GM23248 (cell line): Measurements from ENCODE around the gene GATA5. TPM values are rescaled to one million over a fixed set of nuclear protein-coding genes. Genes with fewer than 3 reads are reported as not detected.

ENCODE experiments used
- DNase-seq: peaks from one replicate; pipeline ENCODE4 v3.0.0-alpha.2; 2015
- H2AFZ ChIP-seq: fragments of 200-600 bp; sonication (generic); 2 replicates; pipeline ENCODE4 v1.6.1; 2016; ENCODE audit warnings: antibody characterized with exemption
- H3F3A ChIP-seq: fragments of 200-600 bp; sonication (generic); 2 replicates; pipeline ENCODE4 v1.6.1; 2016; ENCODE audit warnings: mild to moderate bottlenecking, antibody characterized with exemption, mixed run types; ENCODE audit not compliant: insufficient read depth
- H3K27ac ChIP-seq: fragments of 200-600 bp; sonication (generic); 2 replicates; pipeline ENCODE4 v1.5.1; 2016; ENCODE audit warnings: mild to moderate bottlenecking
- H3K27me3 ChIP-seq: fragments of 200-600 bp; sonication (generic); replicated peaks from 2 replicates; pipeline ENCODE4 v1.6.1; 2016; ENCODE audit warnings: mild to moderate bottlenecking; ENCODE audit not compliant: insufficient read depth
- H3K36me3 ChIP-seq: fragments of 200-600 bp; sonication (generic); 2 replicates; pipeline ENCODE4 v1.6.1; 2016; ENCODE audit warnings: low read depth, mild to moderate bottlenecking
- H3K4me1 ChIP-seq: fragments of 200-600 bp; sonication (generic); 2 replicates; pipeline ENCODE4 v1.6.1; 2016; ENCODE audit warnings: mild to moderate bottlenecking; ENCODE audit not compliant: insufficient read depth
- H3K4me2 ChIP-seq: fragments of 200-600 bp; sonication (generic); one replicate; pipeline ENCODE4 v1.6.1; 2016; ENCODE audit warnings: mild to moderate bottlenecking; ENCODE audit not compliant: unreplicated experiment
- H3K4me3 ChIP-seq: fragments of 200-600 bp; sonication (generic); 2 replicates; pipeline ENCODE4 v1.5.1; 2016; ENCODE audit warnings: mild to moderate bottlenecking
- H3K79me2 ChIP-seq: fragments of 200-600 bp; sonication (generic); 2 replicates; pipeline ENCODE4 v1.6.1; 2016; ENCODE audit warnings: mild to moderate bottlenecking; ENCODE audit not compliant: insufficient read depth
- H3K9ac ChIP-seq: fragments of 200-600 bp; sonication (generic); 2 replicates; pipeline ENCODE4 v1.6.1; 2016; ENCODE audit warnings: mild to moderate bottlenecking
- H3K9me2 ChIP-seq: fragments of 200-600 bp; sonication (generic); 2 replicates; pipeline ENCODE4 v1.6.1; 2016; ENCODE audit warnings: mixed run types, mild to moderate bottlenecking, moderate library complexity; ENCODE audit not compliant: insufficient read depth
- H3K9me3 ChIP-seq: fragments of 200-600 bp; sonication (generic); one replicate; pipeline ENCODE4 v1.6.1; 2017; ENCODE audit warnings: low read depth
- H4K20me1 ChIP-seq: fragments of 200-600 bp; sonication (generic); 2 replicates; pipeline ENCODE4 v1.6.0; 2016; ENCODE audit not compliant: insufficient read depth
- EZH2 ChIP-seq: fragments of 200-600 bp; sonication (generic); IDR thresholded peaks from 2 replicates; pipeline ENCODE4 v1.6.1; 2018; ENCODE audit warnings: antibody characterized with exemption, mild to moderate bottlenecking; ENCODE audit not compliant: insufficient read depth, poor library complexity, severe bottlenecking
- EZH2phosphoT487 ChIP-seq: fragments of 200-600 bp; sonication (generic); IDR thresholded peaks from 2 replicates; pipeline ENCODE4 v1.6.1; 2018; ENCODE audit warnings: antibody characterized with exemption, moderate library complexity, mild to moderate bottlenecking, low read depth; ENCODE audit not compliant: insufficient read depth
- WGBS, 2 experiments: methylation state at CpG; one replicate each; pipeline ENCODE4 v1.1.6; 2015 to 2017; ENCODE audit warnings: low lambda C conversion rate in 2 of 2, low coverage in 1 of 2; ENCODE audit errors: missing lambda C conversion rate in 2 of 2; 5-methylcytosine and 5-hydroxymethylcytosine counted together
- in situ Hi-C: fragments of 300-500 bp; cut with MboI; formaldehyde crosslinking; loops from 2 replicates; pipeline ENCODE4 v1.15.0; 2020
- polyA plus RNA-seq: library from polyadenylated mRNA; unstranded; fragments of >200 nt; fragmentation: Nextera tagmentation; extraction: Ambion mirVana; gene quantifications from 2 replicates; pipeline ENCODE4 v1.2.1, GENCODE V29; 2016
- total RNA-seq: library from RNA; depleted of rRNA; stranded (reverse); fragments of >200 nt; shearing (Covaris generic); gene quantifications from 2 replicates; pipeline ENCODE4 v1.2.3, GENCODE V29; 2014

The GATA5 gene
- total and polyA plus RNA-seq, 2 experiments from 2014 or later: not detected

- Histone ChIP-seq H3K79me2 (no peaks in the 10 kb centered on the region), H3K27ac (no peak overlapping the region), H3F3A (no peaks in the 10 kb centered on the region), H3K27me3 (peaks cover 28% of the 10 kb centered on the region), H3K4me3 (no peak overlapping the region), H2AFZ (no peak overlapping the region), H3K9me3 (no peaks in the 10 kb centered on the region), H3K9me2 (no peaks in the 10 kb centered on the region), H3K36me3 (no peaks in the 10 kb centered on the region), H3K9ac (no peak overlapping the region), H4K20me1 (no peaks in the 10 kb centered on the region), H3K4me2 (no peak overlapping the region), H3K4me1 (no peaks in the 10 kb centered on the region)
- DNase-seq: no peak
- TF ChIP-seq EZH2: no peak
- TF ChIP-seq EZH2phosphoT487: no peak
- 37 to 48% methylated on average over 8 to 18 of the region's 18 CpGs for WGBS, 2 experiments
- in situ Hi-C loops: loop anchor here (25.0 kb wide), 1 partner anchor 270 kb away; the partner anchor contains the start of gene MRGBP
Measured at GRCh38 chr20:62517168-62517567, 41.4 kb upstream of the GATA5 start.

DNA sequence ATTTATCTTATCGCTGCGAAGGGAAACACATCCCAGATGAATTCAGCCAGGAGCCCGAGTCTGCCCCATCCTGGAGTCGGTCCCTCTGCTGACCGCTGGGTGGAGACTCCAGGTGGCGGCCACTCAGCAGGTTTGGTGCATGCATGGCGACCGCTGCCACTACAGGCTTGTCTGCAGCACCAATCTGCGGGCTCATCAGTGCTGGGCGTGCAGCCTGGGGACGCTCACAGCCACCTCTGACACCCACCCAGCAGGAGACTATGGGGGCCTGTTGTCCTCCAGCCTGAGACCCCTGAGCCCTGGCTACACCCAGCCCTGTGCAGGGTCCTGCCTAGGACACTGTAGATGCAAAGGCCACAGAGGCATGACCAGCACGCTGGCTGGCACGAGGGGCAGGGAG lies 40.5 kb upstream of the GATA5 start:
- H3K9me2 ChIP-seq: no peaks in the 10 kb centered on the region
- H3K27ac ChIP-seq: no peak overlapping the region
- H4K20me1 ChIP-seq: no peaks in the 10 kb centered on the region
- peaks cover 22% of the 10 kb centered on the region for H3K27me3 ChIP-seq
- no peak overlapping the region for H2AFZ ChIP-seq
- no peak overlapping the region for H3K4me3 ChIP-seq
- in situ Hi-C loops: loop anchor here (25.0 kb wide), 1 partner anchor 271 kb away; the partner anchor contains the start of gene MRGBP
- TF ChIP-seq EZH2phosphoT487 (no peak), EZH2 (no peak)
- no peaks in the 10 kb centered on the region for H3K4me1 ChIP-seq
- WGBS, 2 experiments: 55 to 58% methylated on average over 13 of the region's 13 CpGs
- no peaks in the 10 kb centered on the region for H3K9me3 ChIP-seq
- DNase-seq: no peak
- no peak overlapping the region for H3K4me2 ChIP-seq
- no peaks in the 10 kb centered on the region for H3K36me3 ChIP-seq
- no peaks in the 10 kb centered on the region for H3K79me2 ChIP-seq
- no peaks in the 10 kb centered on the region for H3F3A ChIP-seq
- H3K9ac ChIP-seq: no peak overlapping the region

GRCh38 chr20:62515826-62516225 lies 40.0 kb upstream of the GATA5 start:
- H3F3A ChIP-seq: no peaks in the 10 kb centered on the region
- H3K27ac ChIP-seq: no peak overlapping the region
- no peaks in the 10 kb centered on the region for H3K36me3 ChIP-seq
- no peaks in the 10 kb centered on the region for H3K9me2 ChIP-seq
- TF ChIP-seq EZH2phosphoT487: no peak
- TF ChIP-seq EZH2: no peak
- H3K4me2 ChIP-seq: no peak overlapping the region
- H3K4me1 ChIP-seq: no peaks in the 10 kb centered on the region
- H3K9me3 ChIP-seq: no peaks in the 10 kb centered on the region
- in situ Hi-C loops: loop anchor here (25.0 kb wide), 1 partner anchor 271 kb away; the partner anchor contains the start of gene MRGBP
- H3K27me3 ChIP-seq: peaks cover 22% of the 10 kb centered on the region
- H4K20me1 ChIP-seq: no peaks in the 10 kb centered on the region
- H2AFZ ChIP-seq: no peak overlapping the region
- no peak for DNase-seq
- H3K9ac ChIP-seq: no peak overlapping the region
- H3K4me3 ChIP-seq: no peak overlapping the region
- WGBS, 2 experiments: 70 to 71% methylated on average over 11 to 12 of the region's 12 CpGs
- H3K79me2 ChIP-seq: no peaks in the 10 kb centered on the region

DNA sequence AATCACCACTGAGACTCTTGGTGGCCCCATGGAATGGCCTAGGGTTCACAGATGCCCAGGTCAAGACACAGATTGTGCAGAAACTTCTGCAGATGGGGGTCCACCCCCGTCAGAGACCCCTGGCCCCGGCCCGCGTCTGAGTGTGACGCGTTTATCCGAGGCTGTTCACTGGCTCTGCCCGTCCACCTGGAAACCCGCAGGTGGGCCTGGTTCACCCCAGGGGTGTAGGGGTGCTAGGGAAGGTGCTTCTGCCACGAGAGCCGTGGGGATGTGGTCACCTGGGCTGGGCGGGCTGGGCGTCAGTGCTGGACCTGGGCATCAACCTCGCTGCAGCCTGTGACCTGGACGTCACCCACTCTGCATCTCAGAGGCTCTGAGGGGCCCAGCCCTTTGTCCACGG lies 39.5 kb upstream of the GATA5 start:
- TF ChIP-seq EZH2phosphoT487 (no peak), EZH2 (no peak)
- WGBS, 2 experiments: 56 to 78% methylated on average over 11 to 16 of the region's 16 CpGs

DNA sequence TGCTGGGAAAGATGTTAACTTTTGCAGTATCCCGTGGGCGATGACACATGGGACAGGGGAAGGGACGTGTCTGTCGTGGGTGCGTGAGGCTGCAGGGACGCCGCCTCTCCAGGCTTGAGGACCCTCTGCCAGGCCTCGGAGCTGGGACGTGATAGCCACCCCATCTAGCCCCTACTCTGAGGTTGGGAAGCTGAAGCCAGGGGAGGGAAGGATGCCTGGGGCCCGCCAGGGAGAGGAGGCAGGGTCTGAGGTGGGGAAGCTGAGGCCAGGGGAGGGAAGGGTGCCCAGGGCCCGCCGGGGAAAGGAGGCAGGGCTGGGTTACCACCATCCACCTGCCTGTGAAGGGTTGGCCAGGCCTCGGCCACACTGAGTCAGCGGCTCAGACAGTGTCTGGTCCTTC lies 38.2 kb upstream of the GATA5 start:
- Histone ChIP-seq H3F3A (no peaks in the 10 kb centered on the region), H3K79me2 (no peaks in the 10 kb centered on the region), H3K27me3 (peaks cover 22% of the 10 kb centered on the region), H3K4me2 (no peak overlapping the region), H3K4me1 (no peaks in the 10 kb centered on the region), H3K4me3 (no peak overlapping the region), H3K36me3 (no peaks in the 10 kb centered on the region), H3K27ac (no peak overlapping the region), H4K20me1 (no peaks in the 10 kb centered on the region), H3K9me2 (no peaks in the 10 kb centered on the region), H3K9ac (no peak overlapping the region), H2AFZ (no peak overlapping the region), H3K9me3 (no peaks in the 10 kb centered on the region)
- DNase-seq: no peak
- TF ChIP-seq EZH2 (no peak), EZH2phosphoT487 (no peak)
- whole genome bisulfite sequencing, 2 experiments: 64 to 68% methylated on average over 12 to 14 of the region's 14 CpGs
- in situ Hi-C loops: loop anchor here (25.0 kb wide), 1 partner anchor 273 kb away; the partner anchor contains the start of gene MRGBP

More for the DNA sequence above, 39.5 kb upstream of the GATA5 start:
- Histone ChIP-seq H3K27ac (no peak overlapping the region), H3K4me2 (no peak overlapping the region), H3K4me3 (no peak overlapping the region), H3K9ac (no peak overlapping the region), H3K79me2 (no peaks in the 10 kb centered on the region), H3K9me3 (no peaks in the 10 kb centered on the region), H4K20me1 (no peaks in the 10 kb centered on the region), H3K36me3 (no peaks in the 10 kb centered on the region), H3K9me2 (no peaks in the 10 kb centered on the region), H3K27me3 (peaks cover 22% of the 10 kb centered on the region), H3K4me1 (no peaks in the 10 kb centered on the region), H2AFZ (no peak overlapping the region), H3F3A (no peaks in the 10 kb centered on the region)
- DNase-seq: no peak
- in situ Hi-C loops: loop anchor here (25.0 kb wide), 1 partner anchor 272 kb away; the partner anchor contains the start of gene MRGBP
